Activated naive CD4-positive, alpha-beta T cell treated with anti-CD3 and anti-CD28 coated beads for 36 hours (primary cell): ENCODE measurements around the gene MPP1. TPM values are rescaled to one million over a fixed set of nuclear protein-coding genes. Genes with fewer than 3 reads are reported as not detected.

Source experiments
- CTCF ChIA-PET: fragments of 350-600 bp; sonication (Branson Sonifier 250); formaldehyde crosslinking; loops from one replicate; lab custom pipeline; 2021; ENCODE audit warnings: antibody characterized with exemption; lab: Charles Lee
- DNase-seq: peaks from one replicate; pipeline ENCODE4 v3.0.0-alpha.2; 2020
- H3K27ac Mint-ChIP-seq: one replicate; pipeline ENCODE4 v1.8.0; 2021; ENCODE audit warnings: mild to moderate bottlenecking, mixed read lengths
- H3K27me3 Mint-ChIP-seq: one replicate; pipeline ENCODE4 v1.8.0; 2021; ENCODE audit warnings: low read depth, mixed read lengths
- H3K36me3 Mint-ChIP-seq: one replicate; pipeline ENCODE4 v1.8.0; 2021; ENCODE audit warnings: low read depth, mixed read lengths
- H3K4me1 Mint-ChIP-seq: one replicate; pipeline ENCODE4 v1.8.0; 2021; ENCODE audit warnings: low read depth, mixed read lengths
- H3K4me3 Mint-ChIP-seq: one replicate; pipeline ENCODE4 v1.8.0; 2021; ENCODE audit warnings: mild to moderate bottlenecking, moderate library complexity, mixed read lengths
- H3K9me3 Mint-ChIP-seq: one replicate; pipeline ENCODE4 v1.8.0; 2021; ENCODE audit warnings: mixed read lengths
- intact Hi-C: fragments of 100-400 bp; cut with micrococcal nuclease; formaldehyde crosslinking; loops from one replicate; pipeline ENCODE4 v1.15.1; 2023
- total RNA-seq, 2 experiments: library from RNA; stranded (reverse); gene quantifications; one replicate each; pipeline ENCODE4 v1.2.3, GENCODE V29; 2021

MPP1 gene
- total RNA-seq, 2 experiments from 2014 or later: 23.9 to 24.3 TPM

GRCh38 chrX:154751203-154751668, 54.0 kb downstream of the MPP1 start:
- DNase-seq: no peak
- intact Hi-C loops: no loop called here
- no peak overlapping the region for H3K27ac Mint-ChIP-seq
- CTCF ChIA-PET: interaction anchor here (4.9 kb wide), 1 partner anchor 26 kb away, joined by 32 read pairs; no protein-coding TSS in a partner anchor
- no peaks in the 10 kb centered on the region for H3K36me3 Mint-ChIP-seq
- H3K9me3 Mint-ChIP-seq: no peaks in the 10 kb centered on the region
- peak overlapping the region; percentile 55 for H3K4me3 Mint-ChIP-seq
- H3K4me1 Mint-ChIP-seq: peaks cover 15% of the 10 kb centered on the region
- H3K27me3 Mint-ChIP-seq: no peaks in the 10 kb centered on the region

- Mint-ChIP-seq H3K36me3 (no peaks in the 10 kb centered on the region), H3K27ac (no peak within 1 kb of the TSS), H3K4me1 (peaks cover 15% of the 10 kb centered on the region), H3K4me3 (peak within 1 kb of the TSS; percentile 70), H3K9me3 (no peaks in the 10 kb centered on the region), H3K27me3 (no peaks in the 10 kb centered on the region)
- intact Hi-C loops: no loop called here
- CTCF ChIA-PET: interaction anchor here (0.8 to 4.9 kb wide), 4 partner anchors 12 to 33 kb away, joined by 3 to 36 read pairs (median 23); partner anchors contain the start of gene DKC1
- DNase-seq: peak; percentile 31
These were observed 54.7 kb downstream of the MPP1 start, which contains the start of gene GAB3 for GRCh38 chrX:154750301-154751202. TSS of gene GAB3 (minus strand) at chrX:154751077. CDS start at chrX:154751025, 52 bp downstream.

GRCh38 chrX:154749856-154750255, 55.4 kb downstream of the MPP1 start:
- peak overlapping the region; percentile 70 for H3K4me3 Mint-ChIP-seq
- no peaks in the 10 kb centered on the region for H3K36me3 Mint-ChIP-seq
- no peaks in the 10 kb centered on the region for H3K27me3 Mint-ChIP-seq
- H3K4me1 Mint-ChIP-seq: peaks cover 15% of the 10 kb centered on the region
- CTCF ChIA-PET: interaction anchor here (0.8 to 4.9 kb wide), 6 partner anchors 12 to 55 kb away, joined by 3 to 36 read pairs (median 10); partner anchors contain the start of gene DKC1
- no peak for DNase-seq
- no peak overlapping the region for H3K27ac Mint-ChIP-seq
- intact Hi-C loops: loop anchor here (2.0 kb wide), 1 partner anchor 15 kb away; no protein-coding TSS in a partner anchor
- H3K9me3 Mint-ChIP-seq: peaks cover 1% of the 10 kb centered on the region

- H3K4me1 Mint-ChIP-seq: peaks cover 15% of the 10 kb centered on the region
- no peaks in the 10 kb centered on the region for H3K36me3 Mint-ChIP-seq
- H3K27me3 Mint-ChIP-seq: no peaks in the 10 kb centered on the region
- CTCF ChIA-PET: interaction anchor here (0.7 to 4.9 kb wide), 15 partner anchors 11 to 153 kb away, joined by 3 to 36 read pairs (median 4); partner anchors contain the start of gene SMIM9
- intact Hi-C loops: loop anchor here (1.0 to 2.0 kb wide), 4 partner anchors 14 to 92 kb away; no protein-coding TSS in a partner anchor
- DNase-seq: peak; percentile 62
- H3K4me3 Mint-ChIP-seq: peak overlapping the region; percentile 15
- peaks cover 1% of the 10 kb centered on the region for H3K9me3 Mint-ChIP-seq
- H3K27ac Mint-ChIP-seq: no peak overlapping the region
These were observed 56.5 kb downstream of the MPP1 start for GRCh38 chrX:154748712-154749339.

GRCh38 chrX:154742613-154743012, 62.7 kb downstream of the MPP1 start:
- Mint-ChIP-seq H3K27ac (no peak overlapping the region), H3K4me3 (no peak overlapping the region)

GRCh38 chrX:154739952-154740465, 65.3 kb downstream of the MPP1 start:
- no peaks in the 10 kb centered on the region for H3K9me3 Mint-ChIP-seq
- H3K4me1 Mint-ChIP-seq: peaks cover 30% of the 10 kb centered on the region
- no peak overlapping the region for H3K27ac Mint-ChIP-seq
- CTCF ChIA-PET: no interaction called here
- H3K36me3 Mint-ChIP-seq: no peaks in the 10 kb centered on the region
- DNase-seq: no peak
- no peak overlapping the region for H3K4me3 Mint-ChIP-seq
- intact Hi-C loops: no loop called here
- H3K27me3 Mint-ChIP-seq: no peaks in the 10 kb centered on the region

More at GRCh38 chrX:154742613-154743012, 62.7 kb downstream of the MPP1 start:
- no peak for DNase-seq
- peaks cover 11% of the 10 kb centered on the region for H3K4me1 Mint-ChIP-seq
- intact Hi-C loops: no loop called here
- no peaks in the 10 kb centered on the region for H3K36me3 Mint-ChIP-seq
- H3K9me3 Mint-ChIP-seq: peaks cover 1% of the 10 kb centered on the region
- CTCF ChIA-PET: interaction anchor here (0.6 to 0.7 kb wide), 2 partner anchors 14 to 136 kb away, joined by 3 to 5 read pairs; no protein-coding TSS in a partner anchor
- no peaks in the 10 kb centered on the region for H3K27me3 Mint-ChIP-seq

- Mint-ChIP-seq H3K4me1 (peaks cover 47% of the 10 kb centered on the region), H3K27ac (no peak overlapping the region), H3K27me3 (no peaks in the 10 kb centered on the region), H3K9me3 (no peaks in the 10 kb centered on the region), H3K4me3 (no peak overlapping the region), H3K36me3 (no peaks in the 10 kb centered on the region)
- CTCF ChIA-PET: interaction anchor here (0.8 to 1.1 kb wide), 4 partner anchors 11 to 43 kb away, joined by 3 to 14 read pairs (median 4); no protein-coding TSS in a partner anchor
- peak; percentile 41 for DNase-seq
- intact Hi-C loops: no loop called here
These were observed 67.1 kb downstream of the MPP1 start for GRCh38 chrX:154738011-154738738.

- H3K4me1 Mint-ChIP-seq: peaks cover 56% of the 10 kb centered on the region
- no peak for DNase-seq
- no peaks in the 10 kb centered on the region for H3K36me3 Mint-ChIP-seq
- CTCF ChIA-PET: interaction anchor here (0.8 to 1.0 kb wide), 3 partner anchors 9 to 21 kb away, joined by 3 to 5 read pairs (median 3); no protein-coding TSS in a partner anchor
- intact Hi-C loops: no loop called here
- no peaks in the 10 kb centered on the region for H3K27me3 Mint-ChIP-seq
- no peak overlapping the region for H3K27ac Mint-ChIP-seq
- no peaks in the 10 kb centered on the region for H3K9me3 Mint-ChIP-seq
- H3K4me3 Mint-ChIP-seq: no peak overlapping the region
These were observed 68.1 kb downstream of the MPP1 start for GRCh38 chrX:154737136-154737535.

GRCh38 chrX:154735695-154736393, 69.4 kb downstream of the MPP1 start:
- intact Hi-C loops: loop anchor here (2.0 kb wide), 1 partner anchor 13 kb away; no protein-coding TSS in a partner anchor
- Mint-ChIP-seq H3K9me3 (no peaks in the 10 kb centered on the region), H3K27ac (no peak overlapping the region), H3K27me3 (no peaks in the 10 kb centered on the region), H3K4me1 (peaks cover 60% of the 10 kb centered on the region), H3K36me3 (no peaks in the 10 kb centered on the region), H3K4me3 (no peak overlapping the region)
- CTCF ChIA-PET: interaction anchor here (0.6 kb wide), 1 partner anchor 10 kb away, joined by 3 read pairs; no protein-coding TSS in a partner anchor
- DNase-seq: no peak

- Mint-ChIP-seq H3K4me3 (peak overlapping the region; percentile 62), H3K27me3 (no peaks in the 10 kb centered on the region), H3K9me3 (no peaks in the 10 kb centered on the region), H3K4me1 (peaks cover 62% of the 10 kb centered on the region), H3K27ac (peak overlapping the region; percentile 85), H3K36me3 (no peaks in the 10 kb centered on the region)
- intact Hi-C loops: loop anchor here (2.0 kb wide), 1 partner anchor 15 kb away; no protein-coding TSS in a partner anchor
- CTCF ChIA-PET: interaction anchor here (1.2 to 1.7 kb wide), 2 partner anchors 14 to 16 kb away, joined by 3 to 5 read pairs; no protein-coding TSS in a partner anchor
- DNase-seq: peak; percentile 37
These were observed 71.1 kb downstream of the MPP1 start for GRCh38 chrX:154734061-154734781.
